Measurements from ENCODE around the gene ABCE1. TPM values are rescaled to one million over a fixed set of nuclear protein-coding genes. Genes with fewer than 3 reads are reported as not detected.

The ABCE1 gene
- total and polyA plus RNA-seq, 3 donors from 2014 or later, result 34.0 to 80.1 (median 73.2) TPM

DNA sequence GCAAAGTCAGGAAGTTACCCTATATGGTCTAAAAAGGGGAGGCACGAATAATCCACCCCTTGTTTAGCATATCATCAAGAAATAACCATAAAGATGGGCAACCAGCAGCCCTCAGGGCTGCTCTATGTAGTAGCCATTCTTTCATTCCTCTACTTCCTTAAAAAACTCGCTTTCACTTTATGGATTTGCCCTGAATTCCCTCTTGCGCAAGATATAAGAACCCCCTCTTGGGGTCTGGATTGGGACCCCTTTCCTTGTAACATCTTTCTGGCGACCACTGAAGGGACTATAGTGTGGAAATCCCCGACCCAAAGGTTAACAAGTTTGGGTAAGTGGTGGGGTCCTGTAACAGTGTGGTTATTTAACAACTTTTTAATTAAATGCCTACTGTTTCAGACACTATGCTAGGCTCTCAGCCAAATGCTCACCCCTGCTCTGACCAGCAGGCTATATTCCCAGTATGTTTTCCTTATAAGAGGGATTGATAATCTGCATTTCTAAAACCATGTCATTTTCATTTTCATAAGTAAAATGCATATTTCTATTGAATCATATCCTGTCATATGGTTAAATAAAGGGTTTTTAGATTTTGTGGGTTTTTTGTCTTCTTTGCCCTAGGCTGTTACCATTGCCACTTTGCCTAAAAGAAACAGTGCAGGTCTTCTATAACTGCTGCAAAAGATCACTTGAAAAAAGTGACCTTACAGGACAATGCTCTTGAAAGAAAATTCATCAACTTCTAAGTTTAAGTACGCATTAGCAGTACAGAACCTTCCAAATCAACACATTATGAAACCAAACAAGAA is 41.6 kb upstream of the ABCE1 start:
- intact Hi-C loops (cut with DNase I; ENCODE audit: low total_unique reads), result no loop called here
- DNase-seq, result no peak
- WGBS, 2 donors, result 89% methylated on average over 6 of the region's 6 CpGs
- TF ChIP-seq CTCF (IDR thresholded peaks at IDR 0.05) (no peak), POLR2A (IDR thresholded peaks at IDR 0.05) (no peak)
- no peaks in the 10 kb centered on the region for H3K9me3 ChIP-seq
- H3K36me3 ChIP-seq (ENCODE audit: low read depth, missing control alignments), result no peaks in the 10 kb centered on the region
- no peaks in the 10 kb centered on the region for H3K27me3 ChIP-seq
- H3K4me3 ChIP-seq, result no peak overlapping the region
- H3K4me1 ChIP-seq, result peaks cover 3% of the 10 kb centered on the region
- no peak overlapping the region for H3K27ac ChIP-seq

- no peaks in the 10 kb centered on the region for H3K36me3 ChIP-seq (ENCODE audit: low read depth, missing control alignments)
- H3K4me3 ChIP-seq, result no peak overlapping the region
- H3K9me3 ChIP-seq, result no peaks in the 10 kb centered on the region
- DNase-seq, result no peak
- intact Hi-C loops (cut with DNase I; ENCODE audit: low total_unique reads), result no loop called here
- no peak overlapping the region for H3K27ac ChIP-seq
- H3K4me1 ChIP-seq, result peaks cover 3% of the 10 kb centered on the region
- H3K27me3 ChIP-seq, result no peaks in the 10 kb centered on the region
- TF ChIP-seq POLR2A (IDR thresholded peaks at IDR 0.05), result no peak
- no peak for TF ChIP-seq CTCF (IDR thresholded peaks at IDR 0.05)
Observed at GRCh38 chr4:145058256-145058655, 39.9 kb upstream of the ABCE1 start.

DNA sequence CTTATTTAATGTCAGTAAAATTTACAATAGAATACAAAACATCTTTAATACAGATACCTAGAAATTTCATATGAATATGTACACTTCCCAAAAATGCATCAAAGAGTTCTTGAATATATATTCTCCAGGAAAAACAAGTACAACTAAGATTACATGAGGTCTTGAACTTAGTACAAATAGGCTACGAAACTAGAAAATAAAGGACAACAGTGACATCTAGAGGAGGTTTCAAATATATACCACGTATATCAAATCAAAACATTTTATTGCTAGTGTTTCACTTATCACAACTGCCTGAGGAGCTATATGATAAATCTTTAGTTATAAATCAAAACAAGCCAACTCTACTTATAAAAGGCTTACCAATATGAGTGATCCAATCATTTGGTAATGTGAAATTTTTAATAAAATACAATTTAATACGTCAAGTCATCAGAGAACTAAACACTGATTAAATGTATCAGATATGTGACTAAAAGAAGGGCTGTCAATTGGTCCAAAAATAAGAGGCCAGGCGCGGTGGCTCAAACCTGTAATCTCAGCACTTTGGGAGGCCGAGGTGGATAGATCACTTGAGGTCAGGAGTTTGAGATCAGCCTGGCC is 36.7 kb upstream of the ABCE1 start:
- no peaks in the 10 kb centered on the region for H3K36me3 ChIP-seq (ENCODE audit: low read depth, missing control alignments)
- no peak for DNase-seq
- intact Hi-C loops (cut with DNase I; ENCODE audit: low total_unique reads), result no loop called here
- no peaks in the 10 kb centered on the region for H3K27me3 ChIP-seq
- peaks cover 3% of the 10 kb centered on the region for H3K4me1 ChIP-seq
- WGBS, 2 donors, result 61% methylated on average over 6 of the region's 6 CpGs
- no peak overlapping the region for H3K4me3 ChIP-seq
- no peak for TF ChIP-seq POLR2A (IDR thresholded peaks at IDR 0.05)
- peak in 2 of 3 experiments; percentile 26 to 57 for TF ChIP-seq CTCF (IDR thresholded peaks at IDR 0.05)
- H3K27ac ChIP-seq, result no peak overlapping the region
- H3K9me3 ChIP-seq, result no peaks in the 10 kb centered on the region

DNA sequence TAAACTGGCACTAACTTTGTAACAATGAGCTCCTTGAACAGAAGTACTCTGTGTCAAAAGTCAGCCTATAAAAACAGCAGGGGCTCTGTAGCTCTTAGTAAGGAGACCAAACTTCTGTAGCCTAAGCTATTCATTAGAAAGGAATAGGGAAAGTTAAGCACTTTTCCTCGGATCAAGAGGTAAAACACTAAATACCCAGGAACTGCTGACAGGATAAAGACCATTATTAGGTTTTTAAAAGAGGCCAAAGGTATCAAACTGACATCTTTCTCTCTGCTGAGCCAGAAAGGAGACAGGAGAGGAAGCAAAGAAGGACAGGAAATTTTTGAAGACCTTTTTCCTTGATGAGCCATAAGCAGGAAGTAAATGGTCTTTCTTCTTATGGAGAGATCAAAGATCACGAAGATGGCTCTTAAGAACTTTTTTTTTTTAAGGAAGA is 32.0 kb upstream of the ABCE1 start:
- TF ChIP-seq CTCF (IDR thresholded peaks at IDR 0.05), result no peak
- TF ChIP-seq POLR2A (IDR thresholded peaks at IDR 0.05), result no peak
- Histone ChIP-seq H3K27me3 (no peaks in the 10 kb centered on the region), H3K4me1 (peaks cover 2% of the 10 kb centered on the region), H3K27ac (no peak overlapping the region), H3K4me3 (no peak overlapping the region), H3K9me3 (no peaks in the 10 kb centered on the region), H3K36me3 (ENCODE audit: low read depth, missing control alignments) (no peaks in the 10 kb centered on the region)
- 42 to 52% methylated on average over 2 of the region's 2 CpGs for WGBS, 2 donors
- intact Hi-C loops (cut with DNase I; ENCODE audit: low total_unique reads), result no loop called here
- no peak for DNase-seq

Measured in testis (tissue), 3 donors.